Esophagus muscularis mucosa (tissue), 4 donors: ENCODE measurements around the gene ZFP64.

Source experiments
- CTCF ChIP-seq, 3 experiments: fragments of 200-600 bp in 2 of 3; fragments of 450-650 bp in 1 of 3; sonication (generic) in 2 of 3; IDR thresholded peaks; one replicate each; pipeline ENCODE4 v1.5.1; 2017 to 2019; ENCODE audit warnings: antibody characterized with exemption in 3 of 3, mild to moderate bottlenecking in 2 of 3, moderate library complexity in 1 of 3
- EP300 ChIP-seq: sonication (generic); formaldehyde crosslinking; IDR thresholded peaks from one replicate; pipeline ENCODE4 v1.6.1; 2017; ENCODE audit warnings: antibody characterized with exemption
- POLR2A ChIP-seq: fragments of 450-650 bp; IDR thresholded peaks from one replicate; pipeline ENCODE4 v1.6.1; 2017; ENCODE audit warnings: antibody characterized with exemption, moderate library complexity, mild to moderate bottlenecking, low read depth
- POLR2AphosphoS5 ChIP-seq, 2 donors: sonication (generic); formaldehyde crosslinking; IDR thresholded peaks; one replicate each; pipeline ENCODE4 v1.6.1; 2017; ENCODE audit warnings: antibody characterized with exemption in 2 of 2

GRCh38 chr20:52105442-52106422 lies 85.8 kb downstream of the ZFP64 start:
- no peak for TF ChIP-seq CTCF (IDR thresholded peaks at IDR 0.05)
- no peak for TF ChIP-seq POLR2A
- TF ChIP-seq POLR2AphosphoS5 (IDR thresholded peaks at IDR 0.05): no peak
- no peak for TF ChIP-seq EP300
